ENCODE data around the gene MTPN.

The MTPN gene

DNA sequence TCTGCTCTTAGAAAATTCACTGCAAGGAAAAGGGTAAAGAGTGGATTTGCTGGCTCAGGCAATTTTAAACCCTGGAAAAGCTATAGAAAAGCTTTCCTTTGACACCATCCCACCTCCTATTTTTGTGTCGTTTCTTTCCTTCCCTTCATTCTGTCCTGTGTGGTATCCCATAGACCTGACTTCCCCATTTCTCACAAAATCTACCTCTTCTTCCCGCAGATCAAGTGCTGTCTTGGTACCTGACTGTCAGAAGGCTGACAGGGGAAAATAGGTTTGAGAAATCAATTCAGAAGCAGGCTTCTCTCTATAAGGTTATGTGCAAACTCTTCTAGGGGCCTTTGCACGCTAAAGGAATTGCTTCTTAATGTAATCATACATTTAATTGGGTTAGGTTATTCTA, 98.9 kb downstream of the MTPN start:
- DNase-seq: no peak

DNA sequence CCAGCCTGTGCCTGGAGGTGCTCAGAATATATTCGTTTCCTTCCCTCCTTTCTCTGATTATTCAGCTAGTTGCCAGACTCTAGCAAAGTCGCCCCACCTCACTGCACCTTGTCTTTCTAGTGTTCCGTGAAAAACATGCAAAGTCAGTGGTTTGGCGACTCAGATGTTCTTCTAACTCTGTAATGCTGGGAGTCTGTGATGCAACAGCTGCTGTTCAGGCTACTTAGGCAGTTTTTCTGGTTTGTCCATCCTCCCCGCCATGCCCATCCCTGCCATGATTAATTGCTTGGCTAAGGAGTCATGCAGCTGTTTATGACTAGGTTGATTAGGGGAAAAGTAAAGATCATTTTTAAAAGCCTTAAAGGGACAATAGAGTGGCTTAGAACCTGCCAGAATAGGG, 99.4 kb downstream of the MTPN start:
- peak; percentile 46 for DNase-seq
